KOPT-K1 (cell line): Measurements from ENCODE around the gene PPIA.
"Not testable (repeated sequence)": the region's sequence is repeated elsewhere in the genome, so short reads cannot be mapped to it uniquely, and the experiment has no call there.

Source experiments
- H3K27ac ChIP-seq: fragments of 200-600 bp; sonication (generic); 2 replicates; pipeline ENCODE4 v1.5.1; 2016; ENCODE audit warnings: antibody characterized with exemption, mild to moderate bottlenecking, low read depth, low read length; ENCODE audit not compliant: poor library complexity, severe bottlenecking
- H3K36me3 ChIP-seq: fragments of 200-600 bp; sonication (generic); 2 replicates; pipeline ENCODE4 v1.5.1; 2017; ENCODE audit warnings: antibody characterized with exemption, mild to moderate bottlenecking, low read length, moderate library complexity; ENCODE audit not compliant: insufficient read depth
- H3K9me3 ChIP-seq: fragments of 200-600 bp; sonication (generic); 2 replicates; pipeline ENCODE4 v1.5.1; 2017; ENCODE audit warnings: antibody characterized with exemption, low read length, mild to moderate bottlenecking; ENCODE audit not compliant: insufficient read depth, poor library complexity, severe bottlenecking

The PPIA gene

GRCh38 chr7:44769376-44769775, 27.1 kb upstream of the PPIA start:
- H3K9me3 ChIP-seq = no peaks in the 10 kb centered on the region
- peaks cover 48% of the 10 kb centered on the region for H3K36me3 ChIP-seq
- H3K27ac ChIP-seq = no peak overlapping the region

- H3K27ac ChIP-seq = no peak overlapping the region
These were observed 26.6 kb upstream of the PPIA start for GRCh38 chr7:44769776-44770294.

GRCh38 chr7:44771358-44771757, 25.1 kb upstream of the PPIA start:
- Histone ChIP-seq H3K9me3 (no peaks in the 10 kb centered on the region), H3K36me3 (peaks cover 28% of the 10 kb centered on the region), H3K27ac (no peak overlapping the region)

More at GRCh38 chr7:44769776-44770294, 26.6 kb upstream of the PPIA start:
- Histone ChIP-seq H3K9me3 (no peaks in the 10 kb centered on the region), H3K36me3 (peaks cover 43% of the 10 kb centered on the region)

- H3K27ac ChIP-seq = no peak overlapping the region
- H3K9me3 ChIP-seq = no peaks in the 10 kb centered on the region
- peaks cover 17% of the 10 kb centered on the region for H3K36me3 ChIP-seq
These were observed 24.0 kb upstream of the PPIA start for GRCh38 chr7:44772440-44772839.

DNA sequence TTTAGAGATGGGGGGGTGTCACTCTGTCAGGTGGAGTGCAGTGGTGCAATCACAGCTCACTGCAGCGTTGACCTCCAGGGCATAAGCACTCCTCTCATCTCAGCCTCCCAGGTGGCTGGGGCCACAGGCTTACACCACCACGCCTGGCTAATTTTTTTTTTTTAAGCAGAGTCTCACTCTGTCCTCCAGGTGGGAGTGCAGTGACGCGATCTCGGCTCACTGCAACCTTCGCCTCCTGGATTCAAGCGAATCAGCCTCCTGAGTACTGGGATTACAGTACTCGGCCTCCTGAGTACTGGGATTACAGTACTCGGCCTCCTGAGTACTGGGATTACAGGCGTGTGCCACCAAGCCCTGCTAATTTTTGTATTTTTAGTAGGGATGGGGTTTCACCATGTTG, 23.6 kb upstream of the PPIA start:
- no peak overlapping the region for H3K27ac ChIP-seq
- H3K9me3 ChIP-seq = no peaks in the 10 kb centered on the region
- H3K36me3 ChIP-seq = peaks cover 13% of the 10 kb centered on the region

DNA sequence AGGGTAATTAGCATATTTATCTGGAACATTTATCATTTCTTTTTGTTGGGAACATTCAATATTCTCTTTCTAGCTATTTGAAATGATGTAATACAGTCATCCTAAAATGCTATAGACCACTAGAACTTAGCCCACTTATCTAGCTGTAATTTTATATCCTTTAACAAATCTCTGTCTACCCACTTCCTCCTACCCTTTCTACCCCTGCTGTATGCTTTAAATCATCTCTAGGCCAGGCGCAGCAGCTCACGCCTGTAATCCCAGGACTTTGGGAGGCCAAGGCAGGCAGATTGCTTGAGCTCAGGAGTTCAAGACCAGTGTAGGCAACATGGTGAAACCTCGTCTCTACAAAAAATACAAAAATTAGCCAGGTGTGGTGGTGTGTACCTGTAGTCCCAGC, 22.0 kb upstream of the PPIA start:
- H3K27ac ChIP-seq, H3K36me3 ChIP-seq, H3K9me3 ChIP-seq: not testable (repeated sequence)

- no peaks in the 10 kb centered on the region for H3K9me3 ChIP-seq
- H3K27ac ChIP-seq = no peak overlapping the region
- no peaks in the 10 kb centered on the region for H3K36me3 ChIP-seq
These were observed 20.9 kb upstream of the PPIA start for GRCh38 chr7:44775383-44776107.

DNA sequence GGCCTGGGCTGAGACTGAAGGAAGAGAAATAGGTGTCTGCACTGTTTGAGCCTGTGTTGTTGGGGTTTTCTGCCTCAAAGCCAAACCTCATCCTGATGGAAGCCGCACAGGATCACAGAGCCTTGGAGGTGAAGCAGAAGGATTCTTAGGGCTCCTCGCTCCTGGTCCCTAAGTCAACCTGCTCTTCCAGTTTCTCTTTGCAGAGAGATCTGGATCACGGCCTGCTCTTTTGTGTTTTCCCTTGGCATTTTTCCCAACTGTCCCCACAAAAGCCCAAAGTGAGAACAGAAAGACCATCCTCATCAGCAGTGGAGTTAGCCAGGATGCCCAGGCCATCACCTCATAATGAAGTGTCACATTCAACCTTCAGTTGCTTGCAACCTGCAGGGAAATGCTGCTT, 20.3 kb upstream of the PPIA start:
- Histone ChIP-seq H3K27ac (no peak overlapping the region), H3K36me3 (no peaks in the 10 kb centered on the region), H3K9me3 (no peaks in the 10 kb centered on the region)

- H3K36me3 ChIP-seq = no peaks in the 10 kb centered on the region
- no peak overlapping the region for H3K27ac ChIP-seq
- H3K9me3 ChIP-seq = peaks cover 9% of the 10 kb centered on the region
These were observed 14.0 kb upstream of the PPIA start for GRCh38 chr7:44782460-44782859.

- Histone ChIP-seq H3K9me3 (peaks cover 9% of the 10 kb centered on the region), H3K27ac (no peak overlapping the region), H3K36me3 (no peaks in the 10 kb centered on the region)
These were observed 13.1 kb upstream of the PPIA start for GRCh38 chr7:44783407-44783806.

DNA sequence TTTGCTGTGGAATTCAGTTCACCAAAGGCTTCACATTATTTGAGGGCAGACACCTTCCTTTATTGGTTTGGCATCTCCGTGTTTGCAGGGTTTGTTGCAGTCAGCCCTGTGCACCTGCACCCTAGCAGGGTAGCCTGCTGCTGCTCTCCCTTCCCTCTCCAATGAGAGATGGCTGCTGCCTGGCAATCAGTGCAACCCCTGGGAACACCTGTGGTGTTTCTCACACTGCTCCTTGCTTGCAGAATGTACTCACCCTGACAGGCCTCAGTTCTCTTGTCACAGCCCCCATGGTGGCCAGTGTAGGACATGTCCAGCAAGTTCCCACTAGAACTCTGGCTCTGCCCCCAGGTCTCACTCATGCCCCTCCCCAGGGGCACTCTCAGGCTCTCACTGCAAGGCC, 12.1 kb upstream of the PPIA start:
- H3K27ac ChIP-seq = no peak overlapping the region
- peaks cover 9% of the 10 kb centered on the region for H3K9me3 ChIP-seq
- no peaks in the 10 kb centered on the region for H3K36me3 ChIP-seq

DNA sequence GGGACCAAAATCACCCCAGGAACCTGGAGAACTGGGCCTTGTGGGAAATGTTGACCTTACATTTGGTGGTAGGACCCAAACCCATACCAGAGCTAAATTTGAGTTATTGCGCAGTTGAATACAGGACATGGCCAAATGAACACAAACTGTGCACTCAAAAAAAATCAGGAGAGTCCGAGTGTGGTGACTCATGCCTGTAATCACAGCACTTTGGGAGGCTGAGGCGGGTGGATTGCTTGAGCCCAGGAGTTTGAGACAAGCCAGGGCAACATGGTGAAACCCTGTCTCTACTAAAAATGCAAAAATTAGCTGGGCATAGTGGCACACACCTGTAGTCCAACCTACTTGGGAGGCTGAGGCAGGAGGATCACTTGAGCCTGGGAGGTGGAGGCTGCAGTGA, 11.3 kb upstream of the PPIA start:
- not testable (repeated sequence) for H3K27ac ChIP-seq, H3K9me3 ChIP-seq, H3K36me3 ChIP-seq

DNA sequence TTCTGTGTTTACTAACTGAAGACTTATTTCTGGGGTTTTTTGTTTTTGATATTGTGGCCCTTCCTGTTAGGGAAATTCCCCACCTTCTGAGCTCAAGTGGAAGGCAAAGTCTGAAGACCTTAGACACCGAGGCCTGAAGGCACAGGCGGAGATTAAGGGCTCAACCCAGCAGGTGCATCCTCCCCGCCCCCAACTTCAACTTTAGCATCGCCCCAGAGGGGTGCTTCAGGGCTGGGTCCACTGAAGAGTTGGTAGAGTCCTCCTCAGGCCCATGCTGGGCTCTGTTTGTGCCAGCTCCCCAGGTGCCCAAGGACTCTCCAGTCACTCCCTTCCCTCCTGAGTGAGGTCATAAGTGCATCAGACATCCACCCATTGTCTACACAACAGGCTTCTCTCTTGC, 9.4 kb upstream of the PPIA start:
- Histone ChIP-seq H3K9me3 (peaks cover 9% of the 10 kb centered on the region), H3K36me3 (no peaks in the 10 kb centered on the region), H3K27ac (no peak overlapping the region)

DNA sequence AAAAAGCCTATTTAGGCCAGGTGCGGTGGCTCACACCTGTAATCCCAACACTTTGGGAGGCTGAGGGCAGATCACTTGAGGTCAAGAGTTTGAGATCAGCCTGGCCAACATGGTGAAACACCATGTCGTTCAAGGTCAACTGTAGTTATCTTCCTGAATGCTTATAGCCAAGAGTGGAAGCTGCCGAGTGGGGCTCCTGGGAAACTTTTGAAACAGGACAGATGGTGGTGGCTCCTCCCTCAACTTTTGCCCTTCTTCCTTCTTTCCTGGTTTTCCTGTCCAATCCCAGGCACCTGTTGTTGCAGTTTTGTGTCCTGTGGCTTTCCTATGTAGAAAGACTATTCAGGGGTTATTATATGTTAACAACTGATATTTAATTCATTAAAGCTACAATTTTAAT, 8.7 kb upstream of the PPIA start:
- H3K9me3 ChIP-seq = peaks cover 9% of the 10 kb centered on the region
- H3K36me3 ChIP-seq = no peaks in the 10 kb centered on the region
- no peak overlapping the region for H3K27ac ChIP-seq

GRCh38 chr7:44789990-44790389, 6.5 kb upstream of the PPIA start:
- no peaks in the 10 kb centered on the region for H3K36me3 ChIP-seq
- no peaks in the 10 kb centered on the region for H3K9me3 ChIP-seq
- no peak overlapping the region for H3K27ac ChIP-seq
